SK-N-MC (cell line): ENCODE results near the gene KCNE4.

Experiments used
- EZH2 ChIP-seq: fragments of 200-600 bp; sonication (generic); IDR thresholded peaks from one replicate; pipeline ENCODE4 v1.6.1; 2017; ENCODE audit warnings: antibody characterized with exemption
- FOXP2 ChIP-seq: optimal IDR thresholded peaks from 2 replicates; pipeline ENCODE3; 2011; ENCODE audit warnings: mild to moderate bottlenecking, moderate library complexity; ENCODE audit not compliant: insufficient read depth; ENCODE audit errors: extremely low read length, control extremely low read depth
- POLR2AphosphoS5 ChIP-seq: IDR thresholded peaks from 2 replicates; pipeline ENCODE4 v1.6.1; 2012; ENCODE audit warnings: mild to moderate bottlenecking, low read depth, low read length, borderline replicate concordance

GRCh38 chr2:223095207-223095606 lies 43.2 kb downstream of the KCNE4 start:
- TF ChIP-seq EZH2: no peak
- TF ChIP-seq POLR2AphosphoS5: no peak
- no peak for TF ChIP-seq FOXP2
